ENCODE data around the gene B3GALNT1.
"Not testable (repeated sequence)": the region's sequence is repeated elsewhere in the genome, so short reads cannot be mapped to it uniquely, and the experiment has no call there.

The B3GALNT1 gene

GRCh38 chr3:161073181-161073580, 32.0 kb downstream of the B3GALNT1 start:
- DNase-seq (ENCODE audit: low spot score), result no peak

DNA sequence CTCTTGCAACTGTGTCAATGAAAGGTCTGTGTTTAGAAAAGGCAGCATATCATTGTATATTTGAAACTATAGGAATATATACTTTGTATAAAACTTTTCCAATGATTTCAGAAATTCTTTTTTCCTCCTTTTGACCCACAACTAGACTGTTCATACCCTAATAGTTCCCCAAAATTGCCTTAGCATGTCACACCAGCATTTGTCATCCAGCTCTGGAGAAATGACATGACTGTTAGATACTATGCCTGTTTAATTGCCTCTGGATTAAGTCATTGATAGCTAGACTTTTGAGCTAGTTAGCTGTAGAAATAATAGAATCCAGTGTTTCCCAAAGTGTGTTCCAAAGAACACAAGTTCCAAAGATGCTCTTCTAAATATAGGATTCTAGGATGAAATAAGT, 32.4 kb downstream of the B3GALNT1 start:
- DNase-seq (ENCODE audit: low spot score), result no peak

- DNase-seq (ENCODE audit: low spot score), result no peak
These were observed 32.9 kb downstream of the B3GALNT1 start for GRCh38 chr3:161072211-161072621.

GRCh38 chr3:161070980-161071663, 34.0 kb downstream of the B3GALNT1 start:
- no peak for DNase-seq (ENCODE audit: low spot score)

DNA sequence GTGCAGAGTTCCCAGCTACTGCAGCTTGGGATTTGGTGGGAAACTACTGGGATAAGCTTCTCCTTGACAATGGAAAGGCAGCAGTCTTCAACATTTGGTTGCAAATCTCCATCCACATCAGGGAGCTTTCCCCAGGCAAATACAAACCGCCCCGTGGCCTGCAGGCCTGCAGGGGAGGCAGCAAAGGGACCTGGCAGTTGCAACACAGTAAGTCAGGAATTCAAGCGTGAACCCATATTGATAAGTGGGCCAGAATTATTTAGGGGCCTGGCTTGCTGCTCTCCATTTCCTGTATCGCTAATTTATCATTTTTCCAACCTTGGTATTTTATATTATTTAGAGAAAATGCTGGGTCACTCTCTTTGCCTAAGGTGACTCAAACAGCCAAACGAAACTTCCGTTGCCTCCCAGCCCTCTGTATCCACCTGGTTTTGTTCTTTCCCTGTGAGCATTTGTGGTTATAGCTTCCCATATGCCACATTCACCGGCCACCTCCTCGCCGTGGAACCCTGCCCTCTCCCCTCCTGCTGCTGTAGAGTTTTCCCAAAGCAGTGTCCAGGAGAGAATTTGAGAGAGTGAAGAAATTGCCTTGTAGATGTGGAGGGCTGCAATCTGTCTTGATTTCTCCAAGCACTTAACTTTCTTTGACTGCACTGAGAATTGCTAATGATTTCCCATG, 34.8 kb downstream of the B3GALNT1 start:
- no peak for DNase-seq (ENCODE audit: low spot score)

DNA sequence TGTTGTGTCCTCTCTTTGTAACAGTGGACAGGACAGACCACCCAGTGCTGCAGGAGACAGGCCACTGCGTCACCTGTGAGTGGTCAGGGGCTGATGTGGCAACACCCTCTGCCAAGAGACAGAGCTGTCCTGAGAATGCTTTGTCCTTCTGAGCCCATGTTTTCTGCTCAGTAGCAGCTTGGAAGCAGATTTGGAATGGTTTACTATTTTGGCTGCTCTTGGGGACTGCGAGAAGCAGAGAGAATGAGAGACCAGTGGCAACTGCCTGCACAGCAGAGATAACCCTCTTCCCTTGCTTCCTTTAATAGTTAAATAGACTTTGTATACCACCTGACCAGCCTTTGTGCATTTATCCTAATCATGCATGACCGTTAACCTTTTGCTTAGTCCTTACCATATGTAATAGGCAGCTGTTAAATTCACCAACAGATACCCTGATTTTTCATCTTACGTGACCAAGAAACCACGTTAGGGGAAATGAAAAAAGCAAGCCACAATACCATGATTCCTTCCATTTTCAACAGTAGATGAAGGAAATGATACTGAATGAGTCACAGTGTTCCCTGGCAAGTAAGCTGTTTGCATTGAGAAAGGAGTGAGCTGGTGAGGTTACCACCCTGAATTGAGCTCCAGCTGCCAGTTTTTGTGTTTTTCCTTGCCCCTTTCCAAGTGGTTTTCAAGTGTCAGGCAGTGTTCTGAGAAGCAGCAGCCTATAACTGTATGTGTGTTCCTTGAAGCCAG, 35.5 kb downstream of the B3GALNT1 start:
- DNase-seq (ENCODE audit: low spot score), result no peak

DNA sequence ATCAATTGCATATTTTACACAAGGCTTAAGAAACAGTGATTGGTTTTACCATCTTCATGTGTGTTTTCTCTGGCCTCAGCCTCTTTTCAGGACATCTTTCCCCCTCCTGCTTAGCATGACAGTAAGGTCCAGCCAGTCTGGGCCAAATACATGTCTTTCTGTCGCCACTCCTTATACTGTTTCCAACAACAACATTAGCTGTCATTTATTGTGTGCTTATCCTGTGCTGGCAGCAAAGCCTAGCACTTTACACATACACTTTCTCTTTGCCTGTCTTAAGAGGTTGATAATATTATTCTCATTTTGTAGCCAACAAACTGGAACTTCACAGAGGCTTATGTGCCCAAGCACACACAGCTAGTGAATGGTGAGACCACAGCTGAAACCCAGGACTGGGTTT, 37.8 kb downstream of the B3GALNT1 start:
- no peak for DNase-seq (ENCODE audit: low spot score)

DNA sequence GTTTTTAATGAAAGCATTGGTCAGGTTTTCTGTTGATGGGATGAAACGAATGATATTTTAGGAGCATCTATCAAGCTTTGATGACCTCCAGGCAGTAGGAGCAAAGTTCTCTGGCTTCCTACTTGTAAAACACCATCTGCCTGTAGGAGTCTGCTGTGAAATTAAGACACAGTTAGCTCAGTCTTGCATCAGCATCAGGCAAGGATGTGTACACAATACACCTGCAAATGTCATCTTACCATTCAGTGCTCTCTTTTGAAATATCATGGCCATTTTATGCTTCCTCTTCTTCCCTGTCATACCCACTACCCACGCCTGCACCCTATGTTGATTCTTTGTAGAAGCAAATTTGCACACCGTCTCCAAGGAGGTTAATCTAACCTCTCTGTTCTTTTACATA, 38.2 kb downstream of the B3GALNT1 start:
- no peak for DNase-seq (ENCODE audit: low spot score)

- DNase-seq (ENCODE audit: low spot score), result no peak
These were observed 40.7 kb downstream of the B3GALNT1 start for GRCh38 chr3:161064413-161064812.

DNA sequence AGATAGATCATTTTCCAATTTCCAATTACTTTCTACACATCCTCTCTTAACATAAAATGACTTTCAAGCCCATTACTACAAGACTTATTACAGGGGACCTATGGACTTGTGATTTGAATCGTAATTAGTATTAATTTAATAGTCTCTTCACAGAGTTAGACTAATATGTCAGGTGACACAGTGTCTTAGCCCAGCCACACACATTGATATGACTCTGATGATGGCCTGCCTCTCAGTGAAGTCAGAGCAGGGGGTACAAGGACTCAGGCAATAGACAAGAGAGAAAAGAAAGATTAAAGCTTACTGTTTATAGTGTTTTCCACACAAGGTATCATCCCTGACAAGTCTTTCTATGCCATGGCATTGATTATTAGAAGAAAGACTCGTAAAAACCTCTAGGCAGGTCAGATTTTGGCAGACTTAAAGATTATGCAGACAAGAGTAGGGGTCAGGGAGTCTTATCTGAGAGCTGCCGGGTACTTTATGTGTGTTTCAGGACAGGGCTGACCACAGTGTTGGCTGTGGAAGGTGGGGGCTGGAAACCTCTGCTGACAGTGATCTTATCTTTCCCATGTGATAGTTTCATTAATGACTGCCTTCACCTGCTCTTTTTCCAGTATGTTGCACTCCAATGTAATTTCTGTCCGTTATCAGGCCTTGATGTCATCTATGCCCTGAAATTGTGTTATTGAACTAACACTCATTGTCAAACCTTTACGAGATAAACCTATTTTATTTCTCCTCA, 50.1 kb downstream of the B3GALNT1 start:
- DNase-seq (ENCODE audit: low spot score), result no peak

- no peak for DNase-seq (ENCODE audit: low spot score)
These were observed 53.3 kb downstream of the B3GALNT1 start for GRCh38 chr3:161051856-161052255.

- no peak for DNase-seq (ENCODE audit: low spot score)
These were observed 54.2 kb downstream of the B3GALNT1 start for GRCh38 chr3:161050935-161051334.

- DNase-seq (ENCODE audit: low spot score), result no peak
These were observed 55.4 kb downstream of the B3GALNT1 start for GRCh38 chr3:161049683-161050248.

DNA sequence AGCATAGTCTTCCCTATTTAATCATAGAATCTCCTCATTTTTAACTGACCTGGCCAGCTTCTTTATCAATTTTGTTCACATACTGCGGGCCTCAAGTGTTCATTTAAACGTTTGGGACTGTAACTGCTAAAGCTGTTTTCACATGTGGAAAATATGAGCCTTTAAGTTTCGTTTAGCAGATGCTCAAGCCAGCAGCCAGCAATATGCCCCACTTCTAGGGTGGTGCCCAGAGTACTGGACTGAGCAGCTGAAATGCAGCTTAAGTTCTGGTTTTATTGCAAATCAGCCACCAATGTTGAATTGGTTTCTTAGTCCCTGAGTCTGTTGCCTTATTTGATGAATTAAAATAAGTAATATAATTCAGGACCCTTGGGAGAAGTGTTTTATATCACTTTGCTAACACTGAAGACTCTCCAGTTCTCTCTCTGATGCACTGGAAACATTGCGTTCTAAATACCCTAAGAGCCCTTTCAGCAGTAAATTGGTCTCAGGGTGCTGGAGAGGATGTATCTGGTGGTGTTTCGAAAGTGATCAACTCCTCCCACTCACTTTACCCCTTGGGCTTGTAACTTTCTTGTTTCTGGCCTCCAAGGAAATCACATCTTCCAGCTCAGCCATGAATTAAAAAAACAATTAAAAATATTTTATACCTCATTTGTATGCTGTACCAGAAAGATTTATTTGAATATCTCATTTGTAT, 61.7 kb downstream of the B3GALNT1 start:
- no peak for DNase-seq (ENCODE audit: low spot score)

GRCh38 chr3:161042023-161042501, 63.1 kb downstream of the B3GALNT1 start:
- no peak for DNase-seq (ENCODE audit: low spot score)

DNA sequence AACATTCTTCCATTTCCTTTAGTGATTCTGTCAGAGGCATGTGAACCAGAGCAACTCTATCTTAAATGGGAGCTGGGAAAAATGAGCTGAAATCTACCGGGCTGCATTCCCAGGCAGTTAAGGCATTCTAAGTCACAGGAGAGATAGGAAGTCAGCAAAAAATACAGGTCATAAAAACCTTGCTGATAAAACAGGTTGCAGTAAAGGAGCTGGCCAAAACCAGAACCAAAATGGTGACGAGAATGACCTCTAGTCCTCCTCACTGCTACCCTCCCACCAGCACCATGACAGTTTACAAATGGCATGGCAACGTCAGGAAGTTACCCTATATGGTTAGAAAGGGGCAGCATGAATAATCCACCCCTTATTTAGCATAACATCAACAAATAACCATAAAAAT, 66.4 kb downstream of the B3GALNT1 start:
- DNase-seq (ENCODE audit: low spot score), result no peak

- no peak for DNase-seq (ENCODE audit: low spot score)
These were observed 69.4 kb downstream of the B3GALNT1 start for GRCh38 chr3:161035711-161036110.

DNA sequence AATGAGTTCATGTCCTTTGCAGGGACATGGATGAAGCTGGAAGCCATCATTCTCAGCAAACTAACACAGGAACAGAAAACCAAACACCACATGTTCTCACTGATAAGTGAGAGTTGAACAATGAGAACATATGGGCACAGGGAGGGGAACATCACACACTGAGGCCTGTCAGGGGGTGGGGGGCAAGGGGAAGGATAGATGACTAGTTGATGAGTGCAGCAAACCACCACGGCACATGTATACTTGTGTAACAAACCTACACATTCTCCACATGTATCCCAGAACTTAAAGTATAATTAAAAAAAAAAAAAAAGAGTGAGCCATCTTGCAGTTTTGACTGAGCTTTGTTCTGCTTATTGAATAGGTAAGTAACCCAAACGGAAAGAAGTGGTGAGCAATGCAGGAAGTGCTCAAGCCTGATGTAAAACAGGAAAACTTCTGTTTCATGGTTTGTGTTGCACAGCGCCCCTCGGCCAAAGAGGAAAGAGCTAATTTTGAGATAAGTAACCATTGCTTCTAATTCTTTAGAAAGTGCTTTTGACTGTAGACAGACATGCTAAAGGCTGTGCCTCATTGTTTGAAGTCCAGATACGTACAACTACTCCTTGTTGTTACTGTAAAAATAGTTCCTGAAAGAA, 70.1 kb downstream of the B3GALNT1 start:
- not testable (repeated sequence) for DNase-seq (ENCODE audit: low spot score)
